Vagina (tissue), 2 donors: ENCODE measurements around the gene STX19. TPM values are rescaled to one million over a fixed set of nuclear protein-coding genes. Genes with fewer than 3 reads are reported as not detected.
"Not testable (repeated sequence)": the region's sequence is repeated elsewhere in the genome, so short reads cannot be mapped to it uniquely, and the experiment has no call there.

Experiments used
- DNase-seq, 2 donors: peaks; one replicate each; pipeline ENCODE4 v3.0.0-alpha.2; 2017; ENCODE audit errors: extremely low spot score in 2 of 2
- H3K27ac ChIP-seq: fragments of 200-600 bp; sonication (generic); one replicate; pipeline ENCODE4 v1.5.1; 2019
- H3K27me3 ChIP-seq: fragments of 200-600 bp; sonication (generic); one replicate; pipeline ENCODE4 v1.5.1; 2019
- H3K36me3 ChIP-seq, 2 donors: fragments of 200-600 bp; sonication (generic); one replicate each; pipeline ENCODE4 v1.5.1; 2017 to 2019
- H3K4me1 ChIP-seq: fragments of 200-600 bp; sonication (generic); one replicate; pipeline ENCODE4 v1.5.1; 2019
- H3K4me3 ChIP-seq, 2 donors: fragments of 200-600 bp; sonication (generic); 1 replicate in 1 of 2; 2 replicates in 1 of 2; pipeline ENCODE4 v1.5.1; 2016 to 2019
- H3K9me3 ChIP-seq: fragments of 200-600 bp; sonication (generic); one replicate; pipeline ENCODE4 v1.5.1; 2019
- CTCF ChIP-seq, 3 experiments: fragments of 450-650 bp in 2 of 3; fragments of 200-600 bp in 1 of 3; sonication (generic) in 1 of 3; IDR thresholded peaks; one replicate each; pipeline ENCODE4 v1.5.1; 2017 to 2019; ENCODE audit warnings: antibody characterized with exemption in 3 of 3, mild to moderate bottlenecking in 2 of 3, moderate library complexity in 2 of 3
- POLR2A ChIP-seq, 2 donors: fragments of 450-650 bp; IDR thresholded peaks; one replicate each; pipeline ENCODE4 v1.6.1; 2017; ENCODE audit warnings: antibody characterized with exemption in 2 of 2, mild to moderate bottlenecking in 2 of 2, moderate library complexity in 2 of 2
- POLR2AphosphoS5 ChIP-seq, 2 donors: sonication (generic); formaldehyde crosslinking; IDR thresholded peaks; one replicate each; pipeline ENCODE4 v1.9.0; 2017; ENCODE audit warnings: antibody characterized with exemption in 2 of 2, mild to moderate bottlenecking in 2 of 2, low read depth in 1 of 2; ENCODE audit not compliant: insufficient read depth in 1 of 2
- intact Hi-C: fragments of 100-400 bp; cut with DNase I; formaldehyde crosslinking; loops from one replicate; pipeline ENCODE4 v1.15.1; 2023
- total RNA-seq: library from RNA; depleted of rRNA; stranded (reverse); fragments of >200 nt; gene quantifications from one replicate; pipeline ENCODE4 v1.2.3, GENCODE V29; 2016

The STX19 gene
- total RNA-seq, 1 donor from 2014 or later, result 2.5 TPM

DNA sequence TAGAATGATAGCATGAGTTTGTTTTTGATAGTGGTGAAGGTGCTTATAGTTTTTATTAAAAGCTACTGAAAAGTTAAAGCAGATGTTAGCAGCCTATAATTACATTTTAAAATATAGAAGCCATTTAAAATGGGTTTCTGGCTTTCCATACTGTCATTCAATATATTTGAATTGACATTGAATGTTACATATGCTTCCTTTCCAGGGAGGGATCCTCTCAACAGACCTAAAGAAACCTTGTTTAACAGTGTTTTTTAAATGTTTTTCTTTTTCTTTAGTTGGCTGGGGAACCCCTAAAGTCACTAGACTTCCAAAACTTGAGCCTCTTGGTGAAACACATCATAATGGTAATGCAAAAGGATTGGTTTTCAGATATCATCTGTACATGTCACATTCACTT is 22.1 kb upstream of the STX19 start:
- H3K36me3 ChIP-seq, result peaks cover 0 to 4% of the 10 kb centered on the region in 2 donors
- no peak overlapping the region for H3K4me3 ChIP-seq
- DNase-seq, result no peak
- H3K27me3 ChIP-seq, result no peaks in the 10 kb centered on the region
- TF ChIP-seq POLR2A (IDR thresholded peaks at IDR 0.05) (no peak), POLR2AphosphoS5 (IDR thresholded peaks at IDR 0.05; ENCODE audit: insufficient read depth in 1 of 2, low read depth in 1 of 2) (no peak), CTCF (IDR thresholded peaks at IDR 0.05) (no peak)
- intact Hi-C loops, result no loop called here
- no peaks in the 10 kb centered on the region for H3K4me1 ChIP-seq
- no peak overlapping the region for H3K27ac ChIP-seq
- no peaks in the 10 kb centered on the region for H3K9me3 ChIP-seq

- intact Hi-C loops, result no loop called here
- DNase-seq, result no peak
- Histone ChIP-seq H3K9me3 (no peaks in the 10 kb centered on the region), H3K4me3 (no peak overlapping the region), H3K27ac (no peak overlapping the region), H3K36me3 (peaks cover 0 to 11% of the 10 kb centered on the region in 2 donors), H3K4me1 (no peaks in the 10 kb centered on the region), H3K27me3 (no peaks in the 10 kb centered on the region)
- no peak for TF ChIP-seq POLR2A (IDR thresholded peaks at IDR 0.05)
- no peak for TF ChIP-seq POLR2AphosphoS5 (IDR thresholded peaks at IDR 0.05; ENCODE audit: insufficient read depth in 1 of 2, low read depth in 1 of 2)
- no peak for TF ChIP-seq CTCF (IDR thresholded peaks at IDR 0.05)
Observed at GRCh38 chr3:94049267-94049666, 20.9 kb upstream of the STX19 start.

DNA sequence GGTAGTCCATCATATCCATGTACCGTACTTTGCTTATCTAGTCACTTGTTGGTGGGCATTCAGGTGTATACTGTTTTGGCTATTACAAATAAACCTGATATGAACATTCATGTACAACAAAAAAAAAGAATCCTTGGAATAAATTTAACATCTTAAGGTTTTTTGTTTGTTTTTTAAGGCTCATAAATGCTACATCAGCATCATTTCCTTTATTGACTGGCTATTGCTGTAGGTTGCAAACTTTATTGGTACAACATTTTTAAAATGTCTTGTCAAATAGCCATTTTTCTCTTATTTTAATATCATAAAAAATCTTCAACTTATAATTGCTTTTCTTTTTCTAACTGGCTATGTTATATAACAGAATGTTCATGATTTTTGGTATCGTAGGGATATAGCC is 18.1 kb upstream of the STX19 start:
- Histone ChIP-seq H3K27ac (no peak overlapping the region), H3K4me1 (no peaks in the 10 kb centered on the region), H3K9me3 (no peaks in the 10 kb centered on the region), H3K27me3 (no peaks in the 10 kb centered on the region), H3K36me3 (peaks cover 0 to 15% of the 10 kb centered on the region in 2 donors), H3K4me3 (no peak overlapping the region)
- no peak for TF ChIP-seq POLR2AphosphoS5 (IDR thresholded peaks at IDR 0.05; ENCODE audit: insufficient read depth in 1 of 2, low read depth in 1 of 2)
- TF ChIP-seq POLR2A (IDR thresholded peaks at IDR 0.05), result no peak
- TF ChIP-seq CTCF (IDR thresholded peaks at IDR 0.05), result no peak
- DNase-seq, result no peak
- intact Hi-C loops, result no loop called here

DNA sequence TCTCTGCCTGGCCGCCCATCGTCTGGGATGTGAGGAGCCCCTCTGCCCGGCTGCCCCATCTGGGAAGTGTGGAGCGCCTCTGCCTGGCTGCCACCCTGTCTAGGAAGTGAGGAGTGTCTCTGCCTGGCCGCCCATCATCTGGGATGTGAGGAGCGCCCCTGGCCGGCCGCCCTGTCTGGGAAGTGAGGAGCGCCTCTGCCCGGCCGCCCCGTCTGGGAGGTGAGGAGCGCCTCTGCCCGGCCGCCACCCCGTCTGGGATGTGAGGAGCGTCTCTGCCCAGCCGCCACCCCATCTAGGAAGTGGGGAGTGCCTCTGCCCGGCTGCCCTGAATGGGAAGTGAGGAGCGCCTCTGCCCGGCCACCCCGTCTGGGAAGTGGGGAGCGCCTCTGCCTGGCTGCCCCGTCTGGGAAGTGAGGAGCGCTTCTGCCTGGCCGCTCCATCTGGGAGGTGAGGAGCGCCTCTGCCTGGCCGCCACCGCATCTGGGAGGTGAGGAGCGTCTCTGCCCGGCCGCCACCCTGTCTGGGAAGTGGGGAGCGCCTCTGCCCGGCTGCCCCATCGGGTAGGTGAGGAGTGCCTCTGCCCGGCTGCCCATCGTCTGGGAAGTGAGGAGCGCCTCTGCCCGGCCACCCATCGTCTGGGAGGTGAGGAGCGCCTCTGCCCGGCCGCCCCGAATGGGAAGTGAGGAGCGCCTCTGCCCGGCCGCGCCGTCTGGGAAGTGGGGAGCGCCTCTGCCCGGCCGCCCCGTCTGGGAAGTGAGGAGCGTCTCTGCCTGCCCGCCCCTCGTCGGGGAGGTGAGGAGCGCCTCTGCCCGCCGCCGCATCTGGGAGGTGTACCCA is 15.9 kb upstream of the STX19 start:
- intact Hi-C loops, result not testable (repeated sequence)

DNA sequence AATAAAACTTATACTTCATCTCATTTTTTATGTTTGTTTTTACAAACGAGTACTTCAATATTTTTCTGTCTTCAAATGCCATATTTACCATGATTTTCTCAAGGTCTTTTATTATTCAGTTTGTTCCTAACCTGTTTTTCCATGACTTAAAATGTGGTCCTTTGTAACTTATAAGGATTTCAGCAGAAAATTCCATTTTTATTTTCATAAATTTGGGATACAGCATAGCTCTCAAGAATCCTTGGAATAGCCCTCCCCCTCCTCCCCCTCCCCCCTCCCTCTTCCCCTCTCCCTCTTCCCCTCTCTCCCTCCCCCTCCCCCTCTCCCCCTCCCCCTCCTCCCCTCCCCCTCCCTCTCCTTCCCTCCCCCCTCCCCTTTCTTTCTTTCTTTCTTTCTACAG is 14.9 kb upstream of the STX19 start:
- no peak for DNase-seq
- no peaks in the 10 kb centered on the region for H3K4me1 ChIP-seq
- H3K27me3 ChIP-seq, result no peaks in the 10 kb centered on the region
- H3K27ac ChIP-seq, result no peak overlapping the region
- H3K36me3 ChIP-seq, result peaks cover 0 to 15% of the 10 kb centered on the region in 2 donors
- no peaks in the 10 kb centered on the region for H3K9me3 ChIP-seq
- intact Hi-C loops, result no loop called here
- no peak overlapping the region for H3K4me3 ChIP-seq
- TF ChIP-seq POLR2AphosphoS5 (IDR thresholded peaks at IDR 0.05; ENCODE audit: insufficient read depth in 1 of 2, low read depth in 1 of 2) (no peak), POLR2A (IDR thresholded peaks at IDR 0.05) (no peak), CTCF (IDR thresholded peaks at IDR 0.05) (no peak)

More for the DNA sequence above, 15.9 kb upstream of the STX19 start:
- H3K27me3 ChIP-seq, H3K27ac ChIP-seq, H3K9me3 ChIP-seq, H3K4me1 ChIP-seq, H3K4me3 ChIP-seq, DNase-seq: not testable (repeated sequence)
- peaks cover 0 to 15% of the 10 kb centered on the region in 2 donors for H3K36me3 ChIP-seq
